Uterus (tissue), 4 donors: ENCODE data around the gene RASL10B. TPM values are rescaled to one million over a fixed set of nuclear protein-coding genes. Genes with fewer than 3 reads are reported as not detected.
A peak's percentile ranks its signal among the peaks of the same experiment; 100 is the strongest.

Experiments
- DNase-seq, 2 donors: peaks; one replicate each; pipeline ENCODE4 v3.0.0-alpha.2; 2019 to 2020
- H3K27ac ChIP-seq, 2 donors: fragments of 200-600 bp; sonication (generic); 1 replicate in 1 of 2; 2 replicates in 1 of 2; pipeline ENCODE4 v1.5.1; 2016 to 2018
- H3K27me3 ChIP-seq, 2 donors: fragments of 200-600 bp; sonication (generic); one replicate each; pipeline ENCODE4 v1.5.1; 2018 to 2019; ENCODE audit warnings: control low read depth in 1 of 2
- H3K36me3 ChIP-seq, 2 donors: fragments of 200-600 bp; sonication (generic); one replicate each; pipeline ENCODE4 v1.5.1; 2019; ENCODE audit warnings: control low read depth in 1 of 2
- H3K4me1 ChIP-seq, 2 donors: fragments of 200-600 bp; sonication (generic); one replicate each; pipeline ENCODE4 v1.5.1; 2018 to 2019; ENCODE audit warnings: control low read depth in 1 of 2
- H3K4me3 ChIP-seq, 2 donors: fragments of 200-600 bp; sonication (generic); 1 replicate in 1 of 2; 2 replicates in 1 of 2; pipeline ENCODE4 v1.5.1; 2018 to 2019; ENCODE audit warnings: mild to moderate bottlenecking in 1 of 2
- H3K9me3 ChIP-seq, 2 donors: fragments of 200-600 bp; sonication (generic); one replicate each; pipeline ENCODE4 v1.5.1; 2019; ENCODE audit warnings: control low read depth in 1 of 2
- CTCF ChIP-seq, 4 experiments: fragments of 200-600 bp in 2 of 4; fragments of 450-650 bp in 2 of 4; sonication (generic) in 2 of 4; IDR thresholded peaks; one replicate each; pipeline ENCODE4 v1.5.1; 2016 to 2019; ENCODE audit warnings: antibody characterized with exemption in 4 of 4, mild to moderate bottlenecking in 2 of 4, moderate library complexity in 1 of 4
- POLR2A ChIP-seq, 2 donors: fragments of 450-650 bp; IDR thresholded peaks; one replicate each; pipeline ENCODE4 v1.6.1; 2016; ENCODE audit warnings: antibody characterized with exemption in 2 of 2, mild to moderate bottlenecking in 1 of 2, moderate library complexity in 1 of 2
- intact Hi-C: fragments of 100-400 bp; cut with DNase I; formaldehyde crosslinking; loops from one replicate; pipeline ENCODE4 v1.15.1; 2023; ENCODE audit warnings: low total_unique reads
- total RNA-seq, 4 donors: library from RNA; depleted of rRNA in 3 of 4; stranded (reverse); fragments of >200 nt in 3 of 4; gene quantifications; one replicate each; pipeline versions ENCODE4 v1.1.0 to v1.2.4, GENCODE V29; 2014 to 2023
- donor health status: DM: yes; HTN: yes; CAD: no.

Gene RASL10B
- total RNA-seq, 4 donors from 2014 or later = 0.77 to 5.6 (median 3.3) TPM

GRCh38 chr17:35765756-35766488 is 34.5 kb downstream of the RASL10B start:
- intact Hi-C loops = loop anchor here (5.0 kb wide), 1 partner anchor 41 kb away; the partner anchor contains the start of gene TAF15
- no peaks in the 10 kb centered on the region for H3K9me3 ChIP-seq
- no peaks in the 10 kb centered on the region for H3K4me1 ChIP-seq
- no peak overlapping the region for H3K27ac ChIP-seq
- DNase-seq = no peak
- no peaks in the 10 kb centered on the region for H3K27me3 ChIP-seq
- H3K36me3 ChIP-seq = no peaks in the 10 kb centered on the region
- H3K4me3 ChIP-seq = no peak overlapping the region
- TF ChIP-seq CTCF (IDR thresholded peaks at IDR 0.05) = no peak
- TF ChIP-seq POLR2A (IDR thresholded peaks at IDR 0.05) = no peak

GRCh38 chr17:35766489-35766877 is 35.0 kb downstream of the RASL10B start:
- Histone ChIP-seq H3K9me3 (no peaks in the 10 kb centered on the region), H3K4me3 (no peak overlapping the region), H3K4me1 (no peaks in the 10 kb centered on the region), H3K36me3 (no peaks in the 10 kb centered on the region), H3K27me3 (no peaks in the 10 kb centered on the region), H3K27ac (no peak overlapping the region)
- DNase-seq = no peak
- intact Hi-C loops = loop anchor here (5.0 kb wide), 1 partner anchor 41 kb away; the partner anchor contains the start of gene TAF15
- no peak for TF ChIP-seq CTCF (IDR thresholded peaks at IDR 0.05)
- TF ChIP-seq POLR2A (IDR thresholded peaks at IDR 0.05) = no peak

GRCh38 chr17:35766903-35767510 is 35.6 kb downstream of the RASL10B start:
- peak; percentile 40 to 45 (median 42) for TF ChIP-seq CTCF (IDR thresholded peaks at IDR 0.05)
- no peak for TF ChIP-seq POLR2A (IDR thresholded peaks at IDR 0.05)
- H3K27me3 ChIP-seq = no peaks in the 10 kb centered on the region
- no peak overlapping the region for H3K4me3 ChIP-seq
- H3K27ac ChIP-seq = no peak overlapping the region
- intact Hi-C loops = loop anchor here (5.0 kb wide), 1 partner anchor 40 kb away; the partner anchor contains the start of gene TAF15
- H3K9me3 ChIP-seq = no peaks in the 10 kb centered on the region
- H3K36me3 ChIP-seq = no peaks in the 10 kb centered on the region
- DNase-seq = no peak
- no peaks in the 10 kb centered on the region for H3K4me1 ChIP-seq

- Histone ChIP-seq H3K4me1 (no peaks in the 10 kb centered on the region), H3K27ac (no peak overlapping the region), H3K4me3 (no peak overlapping the region), H3K9me3 (no peaks in the 10 kb centered on the region), H3K36me3 (no peaks in the 10 kb centered on the region), H3K27me3 (no peaks in the 10 kb centered on the region)
- no peak for DNase-seq
- intact Hi-C loops = loop anchor here (5.0 kb wide), 1 partner anchor 39 kb away; the partner anchor contains the start of gene TAF15
- no peak for TF ChIP-seq POLR2A (IDR thresholded peaks at IDR 0.05)
- no peak for TF ChIP-seq CTCF (IDR thresholded peaks at IDR 0.05)
Measured at GRCh38 chr17:35768797-35769196, 37.4 kb downstream of the RASL10B start.

- H3K4me3 ChIP-seq = no peak overlapping the region
- intact Hi-C loops = loop anchor here (5.0 kb wide), 1 partner anchor 37 kb away; the partner anchor contains the start of gene TAF15
- no peaks in the 10 kb centered on the region for H3K36me3 ChIP-seq
- H3K4me1 ChIP-seq = peaks cover 0 to under 1% of the 10 kb centered on the region in 2 donors
- TF ChIP-seq CTCF (IDR thresholded peaks at IDR 0.05) = no peak
- TF ChIP-seq POLR2A (IDR thresholded peaks at IDR 0.05) = no peak
- no peak overlapping the region for H3K27ac ChIP-seq
- no peaks in the 10 kb centered on the region for H3K9me3 ChIP-seq
- no peaks in the 10 kb centered on the region for H3K27me3 ChIP-seq
- no peak for DNase-seq
Measured at GRCh38 chr17:35769895-35770486, 38.6 kb downstream of the RASL10B start.
